IPS-NIHi7 (cell line): ENCODE results near the gene ANTKMT.
"Not testable (repeated sequence)": the region's sequence is repeated elsewhere in the genome, so short reads cannot be mapped to it uniquely, and the experiment has no call there.

ENCODE experiments used
- DNase-seq: peaks from one replicate; pipeline ENCODE4 v3.0.0; 2012; ENCODE audit warnings: mixed read lengths; ENCODE audit errors: extremely low spot score

The ANTKMT gene

GRCh38 chr16:681746-682427, 39.1 kb upstream of the ANTKMT start:
- DNase-seq: no peak

GRCh38 chr16:682493-683395, 38.2 kb upstream of the ANTKMT start:
- DNase-seq: no peak

- no peak for DNase-seq
These were observed 37.4 kb upstream of the ANTKMT start for GRCh38 chr16:683396-684070.

- peak; percentile 94 for DNase-seq
These were observed 36.7 kb upstream of the ANTKMT start, which contains the start of gene JMJD8 for GRCh38 chr16:684071-684794. Gene JMJD8 (minus strand): TSS chr16:684334. CDS start chr16:684319, 15 bp downstream.

GRCh38 chr16:684961-685696, 35.8 kb upstream of the ANTKMT start:
- no peak for DNase-seq

- DNase-seq: no peak
These were observed 35.0 kb upstream of the ANTKMT start for GRCh38 chr16:685967-686366.

GRCh38 chr16:686459-687260, 34.3 kb upstream of the ANTKMT start:
- DNase-seq: no peak

- DNase-seq: no peak
These were observed 33.4 kb upstream of the ANTKMT start for GRCh38 chr16:687499-687898.

GRCh38 chr16:689175-689897, 31.6 kb upstream of the ANTKMT start:
- DNase-seq: no peak

GRCh38 chr16:691242-691641, 29.7 kb upstream of the ANTKMT start:
- DNase-seq: not testable (repeated sequence)

- DNase-seq: no peak
These were observed 28.4 kb upstream of the ANTKMT start for GRCh38 chr16:692356-693108.

GRCh38 chr16:693364-693763, 27.6 kb upstream of the ANTKMT start:
- no peak for DNase-seq

GRCh38 chr16:693766-694165, 27.2 kb upstream of the ANTKMT start:
- DNase-seq: no peak

GRCh38 chr16:694187-694862, 26.6 kb upstream of the ANTKMT start:
- DNase-seq: no peak

GRCh38 chr16:694863-695354, 26.0 kb upstream of the ANTKMT start:
- peak; percentile 77 for DNase-seq

GRCh38 chr16:695355-696089, 25.4 kb upstream of the ANTKMT start:
- no peak for DNase-seq
